ENCODE results near the gene CDC42EP2. TPM values are rescaled to one million over a fixed set of nuclear protein-coding genes. Genes with fewer than 3 reads are reported as not detected.

The CDC42EP2 gene
- total and polyA plus RNA-seq, 10 of the 15 experiments (the other 5 are each of a cell fraction or from before 2014, with no cell fraction given), result 0.03 to 1.2 (median 0.09) TPM; not detected in 3

GRCh38 chr11:65287601-65288000, 27.1 kb upstream of the CDC42EP2 start (continued):
- TF ChIP-seq BCL11A (IDR thresholded peaks at IDR 0.05; ENCODE audit: low read depth, low read length), result no peak

GRCh38 chr11:65288706-65289536, 25.7 kb upstream of the CDC42EP2 start:
- Histone ChIP-seq H3K4me2 (ENCODE audit: control insufficient read depth, insufficient read depth) (no peak overlapping the region), H3K36me3 (ENCODE audit: control insufficient read depth in 2 of 2, insufficient read depth in 2 of 2, low read length in 1 of 2) (peaks cover 15 to 36% of the 10 kb centered on the region in 2 experiments), H3K4me3 (no peak overlapping the region), H4K20me1 (ENCODE audit: control insufficient read depth, insufficient read depth) (no peaks in the 10 kb centered on the region), H3K9me3 (replicated peaks; ENCODE audit: control insufficient read depth, insufficient read depth, low read length) (no peaks in the 10 kb centered on the region), H3K9ac (ENCODE audit: control insufficient read depth, insufficient read depth, low read length) (no peak overlapping the region), H3K27me3 (replicated peaks in 1 of 2; ENCODE audit: control insufficient read depth in 2 of 2, insufficient read depth in 2 of 2, low read length in 1 of 2) (no peaks in the 10 kb centered on the region), H3K27ac (ENCODE audit: control insufficient read depth, insufficient read depth) (no peak overlapping the region), H3K79me2 (ENCODE audit: control insufficient read depth, insufficient read depth, low read length) (no peaks in the 10 kb centered on the region), H2AFZ (ENCODE audit: control insufficient read depth, low read depth, low read length) (no peak overlapping the region), H3K4me1 (ENCODE audit: control insufficient read depth, insufficient read depth, low read length) (peaks cover 16% of the 10 kb centered on the region)
- ATAC-seq, result no peak
- no peak for FAIRE-seq
- ChIA-PET SMC1A (ENCODE audit: uncharacterized antibody, unreplicated experiment) (interaction anchor here (2.1 to 2.8 kb wide), 2 partner anchors 9 to 14 kb away, joined by 6 to 19 read pairs; no protein-coding TSS in a partner anchor), CTCF (interaction anchor here (2.1 to 7.3 kb wide), 4 partner anchors 9 to 40 kb away, joined by 8 to 67 read pairs (median 24); partner anchors contain the start of gene CDC42EP2), POLR2A (interaction anchor here (0.5 to 2.2 kb wide), 3 partner anchors 12 to 27 kb away, joined by 3 to 8 read pairs (median 6); partner anchors contain the start of gene POLA2), RAD21 (ENCODE audit: unreplicated experiment) (interaction anchor here (1.0 to 2.2 kb wide), 3 partner anchors 9 to 27 kb away, joined by 3 to 13 read pairs (median 6); no protein-coding TSS in a partner anchor)
- in situ Hi-C loops (cut with MboI), result no loop called here
- intact Hi-C loops (cut with micrococcal nuclease; ENCODE audit: unreplicated experiment), result no loop called here
- WGBS (ENCODE audit: insufficient coverage, insufficient replicate concordance, low lambda C conversion rate, missing lambda C conversion rate), result 86% methylated on average over 6 of the region's 6 CpGs
- no peak for DNase-seq (ENCODE audit: low read depth, low spot score)
- BruUV-seq (replicated peaks), result no TSS peak
- TF ChIP-seq JUND (IDR thresholded peaks at IDR 0.05; ENCODE audit: low read depth, low read length) (no peak), ESRRA (IDR thresholded peaks at IDR 0.05; ENCODE audit: low read length) (no peak), REST (IDR thresholded peaks at IDR 0.05; ENCODE audit: low read depth, low read length) (no peak), SMC3 (IDR thresholded peaks at IDR 0.05; ENCODE audit: borderline replicate concordance, low read length) (no peak), CHD1 (IDR thresholded peaks at IDR 0.05; ENCODE audit: low read depth, low read length) (no peak), ZNF217 (IDR thresholded peaks at IDR 0.05) (no peak), RUNX3 (IDR thresholded peaks at IDR 0.05; ENCODE audit: low read length) (no peak), RCOR1 (conservative IDR thresholded peaks at IDR 0.05; ENCODE audit: low read depth, low read length) (no peak), PAX8 (IDR thresholded peaks at IDR 0.05) (no peak), MTA3 (IDR thresholded peaks at IDR 0.05; ENCODE audit: borderline replicate concordance, low read length) (no peak), EP300 (IDR thresholded peaks at IDR 0.05; ENCODE audit: borderline replicate concordance in 1 of 2, control insufficient read depth in 1 of 2, low read depth in 2 of 2, low read length in 2 of 2) (no peak), ATF3 (IDR thresholded peaks at IDR 0.05; ENCODE audit: borderline replicate concordance, extremely low read depth, low read depth, low read length) (no peak), SMARCA5 (IDR thresholded peaks at IDR 0.05) (no peak), NFYA (IDR thresholded peaks at IDR 0.05; ENCODE audit: borderline replicate concordance, low read depth, low read length) (no peak), CREM (IDR thresholded peaks at IDR 0.05; ENCODE audit: low read depth) (no peak), NFIC (IDR thresholded peaks at IDR 0.05; ENCODE audit: low read depth, low read length) (no peak), LARP7 (IDR thresholded peaks at IDR 0.05) (no peak), EGR1 (IDR thresholded peaks at IDR 0.05; ENCODE audit: borderline replicate concordance in 1 of 2, low read depth in 2 of 2, low read length in 2 of 2) (no peak), IKZF1 (conservative IDR thresholded peaks at IDR 0.05) (no peak)

Measured in GM12878 (cell line).